Stimulated activated naive CD8-positive, alpha-beta T cell treated with anti-CD3 and anti-CD28 coated beads, Interleukin-15, Interleukin-2, amounts not matched to agents 100 ng/mL and 50 ng/mL, for 24 hours (primary cell): ENCODE measurements around the gene DLX2.
"Not testable (repeated sequence)": the region's sequence is repeated elsewhere in the genome, so short reads cannot be mapped to it uniquely, and the experiment has no call there.

Experiments
- H3K27ac Mint-ChIP-seq: one replicate; pipeline ENCODE4 v1.8.0; 2021; ENCODE audit warnings: mild to moderate bottlenecking, mixed read lengths
- H3K27me3 Mint-ChIP-seq: one replicate; pipeline ENCODE4 v1.8.0; 2021; ENCODE audit warnings: mixed read lengths
- H3K36me3 Mint-ChIP-seq: one replicate; pipeline ENCODE4 v1.8.0; 2021; ENCODE audit warnings: low read depth, mixed read lengths
- H3K4me1 Mint-ChIP-seq: one replicate; pipeline ENCODE4 v1.8.0; 2021; ENCODE audit warnings: low read depth, mixed read lengths
- H3K4me3 Mint-ChIP-seq: one replicate; pipeline ENCODE4 v1.8.0; 2021; ENCODE audit warnings: mild to moderate bottlenecking, mixed read lengths
- H3K9me3 Mint-ChIP-seq: one replicate; pipeline ENCODE4 v1.8.0; 2021; ENCODE audit warnings: mixed read lengths

Gene DLX2

GRCh38 chr2:172102391-172103359 is at the start of gene DLX2:
Gene DLX2 (minus strand): TSS chr2:172102900. CDS start chr2:172102538, 362 bp downstream.
- H3K4me3 Mint-ChIP-seq, result peak within 1 kb of the TSS; percentile 76
- H3K9me3 Mint-ChIP-seq, result no peaks in the 10 kb centered on the region

DNA sequence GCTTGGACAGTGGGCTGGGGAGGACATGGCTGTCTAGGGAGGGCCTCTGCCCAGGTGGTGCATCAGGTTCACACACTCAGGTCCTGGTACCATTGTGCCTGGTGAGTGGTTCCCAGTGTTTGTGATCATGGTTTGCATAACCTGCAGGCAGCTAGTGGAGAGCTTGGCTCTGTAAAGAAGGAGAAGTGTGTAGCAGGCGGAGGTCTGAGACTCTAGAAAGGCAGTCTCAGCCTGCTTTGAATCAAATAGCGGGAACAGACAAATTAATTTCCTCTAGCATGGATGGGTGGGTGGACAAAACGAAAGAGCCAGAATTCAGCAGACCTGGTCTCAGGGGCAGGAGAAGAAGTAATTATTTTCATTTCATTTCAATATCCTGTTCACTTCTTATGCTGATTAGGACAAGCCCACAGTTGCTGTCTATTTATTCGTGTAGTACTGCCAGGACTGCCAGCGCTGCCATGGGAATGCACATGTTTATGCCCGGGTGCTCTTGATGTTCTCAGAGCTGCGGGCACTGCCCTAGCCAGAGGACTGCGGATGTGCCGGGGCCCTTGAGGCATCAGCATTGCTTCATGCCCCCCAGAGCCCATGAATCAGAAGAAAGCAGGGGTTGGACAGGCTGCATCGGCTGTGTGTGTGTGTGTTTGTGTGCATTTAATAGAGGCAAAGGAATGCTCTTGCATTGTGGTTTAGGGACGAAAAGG is 45.4 kb upstream of the DLX2 start:
- no peaks in the 10 kb centered on the region for H3K9me3 Mint-ChIP-seq
- no peak overlapping the region for H3K27ac Mint-ChIP-seq
- no peaks in the 10 kb centered on the region for H3K36me3 Mint-ChIP-seq
- no peak overlapping the region for H3K4me3 Mint-ChIP-seq
- H3K4me1 Mint-ChIP-seq, result peaks cover 6% of the 10 kb centered on the region
- peaks cover 9% of the 10 kb centered on the region for H3K27me3 Mint-ChIP-seq

More at GRCh38 chr2:172102391-172103359, at the start of gene DLX2:
- peaks cover 60% of the 10 kb centered on the region for H3K4me1 Mint-ChIP-seq
- peaks cover 5% of the 10 kb centered on the region for H3K36me3 Mint-ChIP-seq
- H3K27ac Mint-ChIP-seq, result peak within 1 kb of the TSS; percentile 70
- peaks cover 68% of the 10 kb centered on the region for H3K27me3 Mint-ChIP-seq

DNA sequence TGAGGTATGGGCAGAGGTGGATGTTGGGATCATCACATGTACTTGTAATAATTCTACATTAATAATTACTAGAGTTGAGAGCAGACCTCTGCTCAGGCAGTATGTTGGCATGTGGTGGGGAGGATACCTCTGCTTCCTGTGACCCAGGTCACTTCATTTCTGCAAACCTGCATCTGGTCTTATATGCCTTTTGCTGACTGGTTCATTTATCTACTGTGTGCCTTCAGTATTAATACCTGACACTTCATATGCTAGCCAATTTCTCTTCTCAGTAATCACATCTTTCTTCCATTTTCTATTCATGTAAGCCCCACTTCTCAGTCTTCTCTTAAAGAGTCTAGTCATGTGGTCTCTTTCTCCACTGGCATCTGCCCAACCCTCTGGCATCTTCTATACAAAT is 41.1 kb upstream of the DLX2 start:
- Mint-ChIP-seq H3K4me3 (no peak overlapping the region), H3K9me3 (peaks cover under 1% of the 10 kb centered on the region), H3K4me1 (peaks cover 4% of the 10 kb centered on the region), H3K27ac (no peak overlapping the region), H3K27me3 (no peaks in the 10 kb centered on the region), H3K36me3 (no peaks in the 10 kb centered on the region)

GRCh38 chr2:172138727-172139126 is 36.0 kb upstream of the DLX2 start:
- H3K27me3 Mint-ChIP-seq, H3K4me3 Mint-ChIP-seq, H3K4me1 Mint-ChIP-seq, H3K9me3 Mint-ChIP-seq, H3K27ac Mint-ChIP-seq, H3K36me3 Mint-ChIP-seq: not testable (repeated sequence)

- no peaks in the 10 kb centered on the region for H3K4me1 Mint-ChIP-seq
- no peak overlapping the region for H3K27ac Mint-ChIP-seq
- H3K4me3 Mint-ChIP-seq, result no peak overlapping the region
- peaks cover 7% of the 10 kb centered on the region for H3K9me3 Mint-ChIP-seq
- H3K36me3 Mint-ChIP-seq, result no peaks in the 10 kb centered on the region
- H3K27me3 Mint-ChIP-seq, result no peaks in the 10 kb centered on the region
Measured at GRCh38 chr2:172137943-172138342, 35.2 kb upstream of the DLX2 start.

- Mint-ChIP-seq H3K27me3 (no peaks in the 10 kb centered on the region), H3K27ac (no peak overlapping the region), H3K4me1 (no peaks in the 10 kb centered on the region), H3K4me3 (no peak overlapping the region), H3K9me3 (peaks cover 7% of the 10 kb centered on the region), H3K36me3 (no peaks in the 10 kb centered on the region)
Measured at GRCh38 chr2:172137109-172137508, 34.4 kb upstream of the DLX2 start.

GRCh38 chr2:172135446-172135845 is 32.7 kb upstream of the DLX2 start:
- Mint-ChIP-seq H3K4me1 (no peaks in the 10 kb centered on the region), H3K27me3 (no peaks in the 10 kb centered on the region), H3K9me3 (peaks cover 7% of the 10 kb centered on the region), H3K27ac (no peak overlapping the region), H3K36me3 (no peaks in the 10 kb centered on the region), H3K4me3 (no peak overlapping the region)

- no peaks in the 10 kb centered on the region for H3K36me3 Mint-ChIP-seq
- peaks cover 7% of the 10 kb centered on the region for H3K9me3 Mint-ChIP-seq
- H3K4me1 Mint-ChIP-seq, result no peaks in the 10 kb centered on the region
- H3K4me3 Mint-ChIP-seq, result no peak overlapping the region
- no peak overlapping the region for H3K27ac Mint-ChIP-seq
- no peaks in the 10 kb centered on the region for H3K27me3 Mint-ChIP-seq
Measured at GRCh38 chr2:172134270-172134669, 31.6 kb upstream of the DLX2 start.

DNA sequence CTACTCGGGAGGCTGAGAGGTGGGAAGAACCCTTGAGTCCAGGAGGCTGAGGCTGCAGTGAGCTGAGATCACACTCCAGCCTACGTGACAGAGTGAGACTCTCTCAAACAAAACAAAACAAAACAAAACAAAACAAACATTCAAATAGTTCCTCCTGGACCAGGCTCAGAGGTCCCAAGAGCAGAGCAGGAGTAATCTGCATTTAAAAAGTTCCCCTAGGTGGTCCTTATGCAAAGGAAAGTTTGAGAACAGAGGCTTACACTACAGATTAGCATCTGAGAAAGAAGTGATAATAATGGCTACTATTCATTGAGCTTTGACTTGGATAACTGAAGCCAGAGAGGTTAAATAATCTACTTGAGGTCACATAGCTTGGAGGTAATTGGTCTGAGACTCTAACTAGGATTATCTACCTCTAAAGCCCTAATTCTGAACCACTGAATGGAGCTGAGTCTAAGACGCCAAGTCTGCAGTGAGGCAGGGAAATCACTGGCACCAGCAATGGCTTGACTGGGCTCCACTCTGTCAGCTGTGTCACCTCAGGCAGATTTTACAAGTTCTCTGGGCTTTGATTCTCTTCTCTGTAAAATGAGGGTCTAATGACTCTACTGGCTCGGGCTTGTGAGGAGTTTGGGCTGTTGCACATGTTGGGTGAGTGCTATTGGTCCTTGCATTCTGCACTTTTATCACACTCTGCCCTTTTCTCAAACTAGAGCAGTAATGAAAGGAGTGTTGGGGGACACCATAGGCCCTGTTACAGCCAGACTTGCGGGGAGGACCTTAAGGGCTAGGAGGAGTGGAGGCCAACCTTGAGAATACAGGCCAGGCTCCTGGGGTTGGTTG is 29.2 kb upstream of the DLX2 start:
- H3K4me3 Mint-ChIP-seq, result no peak overlapping the region
- H3K27me3 Mint-ChIP-seq, result no peaks in the 10 kb centered on the region
- H3K36me3 Mint-ChIP-seq, result no peaks in the 10 kb centered on the region
- no peaks in the 10 kb centered on the region for H3K4me1 Mint-ChIP-seq
- no peaks in the 10 kb centered on the region for H3K9me3 Mint-ChIP-seq
- H3K27ac Mint-ChIP-seq, result no peak overlapping the region

- H3K36me3 Mint-ChIP-seq, result no peaks in the 10 kb centered on the region
- H3K27me3 Mint-ChIP-seq, result no peaks in the 10 kb centered on the region
- no peaks in the 10 kb centered on the region for H3K4me1 Mint-ChIP-seq
- no peak overlapping the region for H3K27ac Mint-ChIP-seq
- H3K9me3 Mint-ChIP-seq, result no peaks in the 10 kb centered on the region
- no peak overlapping the region for H3K4me3 Mint-ChIP-seq
Measured at GRCh38 chr2:172129404-172129803, 26.7 kb upstream of the DLX2 start.

GRCh38 chr2:172128484-172128883 is 25.8 kb upstream of the DLX2 start:
- Mint-ChIP-seq H3K27ac (no peak overlapping the region), H3K9me3 (no peaks in the 10 kb centered on the region), H3K4me1 (no peaks in the 10 kb centered on the region), H3K27me3 (no peaks in the 10 kb centered on the region), H3K4me3 (no peak overlapping the region), H3K36me3 (no peaks in the 10 kb centered on the region)

DNA sequence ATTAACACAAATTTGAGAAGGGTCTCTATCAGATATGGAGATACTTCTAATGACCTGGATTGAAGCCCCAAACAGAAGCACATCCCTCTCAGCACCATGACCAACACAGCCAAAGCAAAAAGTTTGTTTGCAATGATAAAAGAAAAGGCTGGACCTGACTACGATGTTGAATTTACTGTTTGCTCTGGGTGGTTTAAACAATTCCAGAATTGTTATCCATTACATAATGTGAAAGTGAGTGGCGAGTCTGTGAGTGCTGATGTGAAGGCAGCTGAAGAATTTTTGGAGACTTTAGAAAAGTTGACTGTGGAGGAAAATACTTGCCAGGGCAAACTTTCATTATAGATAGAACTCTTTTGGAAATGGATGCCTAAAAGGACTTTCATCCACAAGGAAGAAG is 17.4 kb upstream of the DLX2 start:
- Mint-ChIP-seq H3K4me3 (no peak overlapping the region), H3K27me3 (peaks cover 25% of the 10 kb centered on the region), H3K27ac (no peak overlapping the region), H3K4me1 (no peaks in the 10 kb centered on the region), H3K9me3 (no peaks in the 10 kb centered on the region), H3K36me3 (no peaks in the 10 kb centered on the region)

GRCh38 chr2:172119089-172119488 is 16.4 kb upstream of the DLX2 start:
- Mint-ChIP-seq H3K36me3 (no peaks in the 10 kb centered on the region), H3K27me3 (peaks cover 30% of the 10 kb centered on the region), H3K4me1 (no peaks in the 10 kb centered on the region), H3K27ac (no peak overlapping the region), H3K4me3 (no peak overlapping the region), H3K9me3 (no peaks in the 10 kb centered on the region)

- H3K4me3 Mint-ChIP-seq, result no peak overlapping the region
- no peaks in the 10 kb centered on the region for H3K4me1 Mint-ChIP-seq
- no peak overlapping the region for H3K27ac Mint-ChIP-seq
- peaks cover 39% of the 10 kb centered on the region for H3K27me3 Mint-ChIP-seq
- H3K36me3 Mint-ChIP-seq, result no peaks in the 10 kb centered on the region
- no peaks in the 10 kb centered on the region for H3K9me3 Mint-ChIP-seq
Measured at GRCh38 chr2:172116107-172116506, 13.4 kb upstream of the DLX2 start.

- no peak overlapping the region for H3K4me3 Mint-ChIP-seq
- no peaks in the 10 kb centered on the region for H3K9me3 Mint-ChIP-seq
- no peaks in the 10 kb centered on the region for H3K36me3 Mint-ChIP-seq
- H3K27me3 Mint-ChIP-seq, result peaks cover 43% of the 10 kb centered on the region
- no peaks in the 10 kb centered on the region for H3K4me1 Mint-ChIP-seq
- H3K27ac Mint-ChIP-seq, result no peak overlapping the region
Measured at GRCh38 chr2:172114579-172114978, 11.9 kb upstream of the DLX2 start.
